HG02970 (cell line): ENCODE data around the gene VSX1.

Experiments
- ATAC-seq: cut with Tn5 transposase; IDR thresholded peaks from one replicate; pipeline ENCODE4 v1.9.1; 2021; ENCODE audit warnings: mild to moderate bottlenecking, moderate library complexity, moderate number of reproducible peaks; ENCODE audit not compliant: unreplicated experiment, low FRiP score

The VSX1 gene

DNA sequence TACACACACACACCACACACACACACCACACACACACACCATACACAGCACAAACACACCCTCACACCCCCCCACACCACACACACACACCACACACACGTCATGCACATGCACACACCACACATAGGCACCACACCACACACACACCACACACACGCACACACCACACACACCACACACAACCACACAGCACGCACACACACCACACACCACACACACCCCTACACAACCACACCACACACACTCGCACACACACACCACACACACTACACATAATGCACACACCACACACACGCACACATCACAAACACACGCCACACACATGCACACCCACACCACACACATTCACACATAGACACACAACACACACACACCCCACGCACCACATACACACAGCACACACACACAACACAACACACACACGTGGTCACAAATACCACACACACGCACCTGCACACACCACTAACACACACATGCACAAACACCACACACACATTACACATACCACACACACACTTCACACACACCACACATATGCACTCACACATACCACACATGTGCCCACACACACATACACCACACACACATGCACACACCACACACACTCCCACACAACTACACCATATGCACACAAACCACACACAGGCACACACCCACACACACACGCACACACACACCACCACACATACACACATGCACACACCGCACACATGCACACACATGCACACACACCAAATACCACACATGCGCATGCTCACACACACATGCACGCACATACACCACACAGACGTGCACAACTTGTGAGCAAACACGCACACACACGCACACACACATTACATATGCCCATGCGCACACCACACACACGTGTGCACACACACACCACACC, 14.6 kb downstream of the VSX1 start:
- ATAC-seq, result no peak

DNA sequence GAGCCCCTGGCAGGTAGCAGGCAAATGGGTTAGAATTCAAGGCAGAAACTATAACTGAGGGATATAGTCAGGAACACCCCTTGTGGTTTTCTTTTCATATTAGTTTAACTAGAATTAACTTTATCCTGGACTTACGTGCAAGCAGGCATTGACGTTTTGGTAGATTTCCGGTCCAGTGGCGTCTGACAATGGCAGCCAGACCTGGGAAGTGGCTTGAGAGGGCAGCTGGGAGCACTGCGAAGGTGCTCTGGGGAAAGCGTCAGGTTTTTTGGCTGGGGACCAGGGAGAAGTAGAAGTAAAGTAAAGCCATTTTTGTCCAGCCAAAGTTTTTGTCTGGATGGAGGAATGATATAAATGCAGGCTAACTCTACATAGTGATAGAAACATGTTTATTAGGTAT, 15.6 kb downstream of the VSX1 start:
- no peak for ATAC-seq

GRCh38 chr20:25065625-25066338, 16.2 kb downstream of the VSX1 start:
- no peak for ATAC-seq

DNA sequence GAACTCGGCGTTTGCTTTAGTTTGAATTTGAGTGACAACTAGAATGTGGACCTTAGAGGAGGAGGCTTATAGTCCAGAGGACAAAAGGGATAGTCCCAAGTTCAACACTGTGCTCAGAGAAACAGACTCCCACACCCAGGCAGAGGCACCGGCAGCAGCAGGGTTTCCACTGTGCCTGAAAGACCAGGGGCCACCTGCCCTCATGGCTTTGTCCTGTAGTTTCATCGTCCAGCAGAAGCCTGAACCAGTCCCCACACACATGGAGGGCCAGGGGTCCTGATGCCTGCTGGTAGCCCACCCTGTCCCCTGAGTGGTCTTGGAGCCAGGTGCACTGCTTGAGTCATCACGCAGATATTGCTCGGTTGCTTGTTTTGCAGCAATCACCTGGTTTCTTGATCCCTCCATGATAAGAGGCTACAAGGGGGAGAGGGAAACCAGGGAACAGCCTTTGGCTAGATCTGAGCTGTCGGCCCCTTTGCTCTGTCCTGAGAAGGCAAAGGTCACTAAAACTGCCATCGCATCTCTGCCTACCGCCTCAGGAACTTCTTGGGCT, 16.8 kb downstream of the VSX1 start:
- no peak for ATAC-seq

GRCh38 chr20:25064561-25065071, 17.3 kb downstream of the VSX1 start:
- ATAC-seq, result no peak

GRCh38 chr20:25063981-25064380, 18.0 kb downstream of the VSX1 start:
- no peak for ATAC-seq

- ATAC-seq, result no peak
Measured at GRCh38 chr20:25063546-25063945, 18.4 kb downstream of the VSX1 start.

- no peak for ATAC-seq
Measured at GRCh38 chr20:25062841-25063240, 19.1 kb downstream of the VSX1 start.

GRCh38 chr20:25061821-25062530, 20.0 kb downstream of the VSX1 start:
- ATAC-seq, result no peak

DNA sequence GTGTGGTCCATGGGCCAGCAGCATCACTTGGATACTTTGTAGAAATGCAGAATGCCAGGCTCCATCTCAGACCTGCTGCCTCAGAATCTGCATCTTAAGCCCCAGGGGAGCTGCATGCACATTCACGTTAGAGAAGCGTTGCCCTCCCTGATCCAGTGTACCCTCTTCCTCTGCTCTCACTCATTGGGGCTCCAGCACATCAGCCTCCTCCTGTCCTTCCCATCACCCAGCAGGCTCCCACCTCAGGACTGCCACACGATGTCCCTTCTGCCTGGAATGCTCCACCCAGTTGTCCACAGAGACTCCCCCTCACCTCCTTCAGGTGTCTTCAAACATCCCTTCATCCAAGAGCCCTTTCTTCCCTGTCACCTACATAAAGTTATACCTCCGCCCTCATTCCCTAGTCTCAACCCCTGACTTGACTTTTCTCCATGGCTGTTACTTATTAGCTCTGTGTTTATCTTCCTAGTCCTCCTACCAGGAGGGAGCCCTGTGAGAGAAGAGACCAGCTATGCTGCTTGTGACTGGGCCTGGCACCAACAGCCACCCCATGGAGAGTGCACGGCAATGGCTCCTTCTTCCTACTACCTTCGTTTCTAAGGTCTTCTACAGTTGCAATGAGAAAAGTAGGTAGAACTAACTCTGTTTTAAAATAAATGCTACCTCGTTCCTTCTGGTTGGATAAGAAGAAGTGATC, 20.7 kb downstream of the VSX1 start:
- ATAC-seq, result no peak

GRCh38 chr20:25059866-25060465, 22.0 kb downstream of the VSX1 start:
- no peak for ATAC-seq

DNA sequence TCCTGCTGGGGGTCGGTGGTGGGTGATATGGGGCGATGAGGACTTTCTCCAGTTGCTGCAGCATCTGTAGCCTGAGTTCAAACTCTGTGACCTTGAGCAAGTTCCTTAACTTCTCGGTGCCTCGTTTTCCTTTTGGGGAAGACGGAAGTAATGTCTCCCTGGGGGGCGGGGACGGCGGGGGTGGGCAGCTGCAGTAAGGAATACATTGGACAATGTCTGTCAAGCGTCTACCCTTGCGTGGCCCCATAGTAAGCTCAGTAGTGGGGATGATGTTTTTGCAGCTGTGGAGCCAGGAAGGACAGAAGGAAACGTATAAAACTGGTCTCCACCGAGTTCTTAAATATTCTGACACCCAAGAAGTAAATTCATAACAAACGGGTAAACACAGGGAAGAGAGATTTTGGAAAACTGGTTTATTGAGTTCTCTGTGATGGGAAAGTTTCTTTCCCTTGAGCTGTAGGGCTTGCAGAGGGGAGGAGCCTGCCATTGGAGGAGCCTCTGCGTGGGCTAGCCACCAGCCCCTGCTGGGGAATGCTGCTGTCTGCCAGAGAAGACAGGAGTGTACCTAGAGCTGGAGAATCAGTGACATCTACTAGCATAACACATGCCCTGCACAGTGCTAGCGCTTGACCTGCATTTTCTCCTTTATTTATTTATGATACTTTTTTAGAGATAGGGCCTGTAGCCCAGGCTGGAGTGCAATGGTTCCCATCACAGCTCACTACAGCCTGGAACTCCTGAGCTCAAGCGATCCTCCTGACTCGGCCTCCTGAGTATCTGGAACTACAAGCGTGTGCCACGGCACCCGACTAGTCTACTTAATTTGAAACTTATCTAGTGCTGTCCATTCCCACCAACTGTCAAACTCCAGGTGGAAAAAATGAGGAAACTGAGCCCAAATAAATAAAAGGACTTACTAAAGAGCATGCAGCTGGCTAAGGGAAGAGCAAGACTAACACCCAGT, 22.8 kb downstream of the VSX1 start:
- no peak for ATAC-seq

DNA sequence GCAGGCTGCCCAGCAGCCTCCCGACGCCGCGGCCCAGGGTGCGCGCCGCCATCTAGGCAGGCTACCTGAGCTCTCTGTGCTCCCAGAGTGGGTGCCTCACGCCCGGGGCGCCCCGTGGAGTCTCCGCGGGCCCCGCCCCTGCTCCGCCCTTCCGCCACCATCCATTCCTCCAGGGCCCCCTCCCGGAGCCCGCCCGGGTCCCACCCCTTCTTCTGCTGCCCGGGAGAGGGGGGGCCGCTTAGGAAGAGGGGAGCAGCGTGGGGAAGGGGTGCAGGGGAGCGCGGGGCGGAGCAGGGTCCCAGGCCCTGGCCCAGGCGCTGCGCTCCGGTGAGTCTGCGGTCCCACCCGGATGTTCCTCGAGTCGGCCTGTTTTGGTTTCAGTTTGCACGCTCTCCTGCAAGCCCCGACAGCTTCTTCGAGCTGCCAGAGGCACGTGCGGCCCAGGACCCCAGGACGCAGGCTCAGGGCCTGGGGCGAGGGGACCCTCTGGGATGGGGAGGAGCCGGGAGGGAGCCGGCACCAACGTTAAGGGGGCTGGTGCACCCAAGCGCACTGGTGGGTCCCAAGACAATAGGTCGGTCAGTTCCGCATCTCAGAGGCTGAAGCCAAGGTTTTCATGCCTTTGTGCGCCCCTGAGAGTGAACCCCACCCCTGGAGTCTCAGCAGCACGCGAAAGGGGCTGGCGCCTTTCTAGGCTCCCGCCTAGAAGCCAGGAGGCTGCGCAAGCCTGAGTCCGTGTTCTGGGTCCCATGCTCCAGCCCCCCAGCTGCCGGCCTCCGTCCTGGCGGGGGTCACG, 23.7 kb downstream of the VSX1 start, which contains the start of gene ACSS1:
Gene ACSS1 (minus strand): TSS at position 89 of the 796 bp plus-strand sequence. CDS start 37 bp downstream, at position 52.
- peak; percentile 54 for ATAC-seq

GRCh38 chr20:25057234-25058050, 24.5 kb downstream of the VSX1 start:
- ATAC-seq, result peak; percentile 37

GRCh38 chr20:25056690-25057233, 25.2 kb downstream of the VSX1 start:
- ATAC-seq, result no peak

DNA sequence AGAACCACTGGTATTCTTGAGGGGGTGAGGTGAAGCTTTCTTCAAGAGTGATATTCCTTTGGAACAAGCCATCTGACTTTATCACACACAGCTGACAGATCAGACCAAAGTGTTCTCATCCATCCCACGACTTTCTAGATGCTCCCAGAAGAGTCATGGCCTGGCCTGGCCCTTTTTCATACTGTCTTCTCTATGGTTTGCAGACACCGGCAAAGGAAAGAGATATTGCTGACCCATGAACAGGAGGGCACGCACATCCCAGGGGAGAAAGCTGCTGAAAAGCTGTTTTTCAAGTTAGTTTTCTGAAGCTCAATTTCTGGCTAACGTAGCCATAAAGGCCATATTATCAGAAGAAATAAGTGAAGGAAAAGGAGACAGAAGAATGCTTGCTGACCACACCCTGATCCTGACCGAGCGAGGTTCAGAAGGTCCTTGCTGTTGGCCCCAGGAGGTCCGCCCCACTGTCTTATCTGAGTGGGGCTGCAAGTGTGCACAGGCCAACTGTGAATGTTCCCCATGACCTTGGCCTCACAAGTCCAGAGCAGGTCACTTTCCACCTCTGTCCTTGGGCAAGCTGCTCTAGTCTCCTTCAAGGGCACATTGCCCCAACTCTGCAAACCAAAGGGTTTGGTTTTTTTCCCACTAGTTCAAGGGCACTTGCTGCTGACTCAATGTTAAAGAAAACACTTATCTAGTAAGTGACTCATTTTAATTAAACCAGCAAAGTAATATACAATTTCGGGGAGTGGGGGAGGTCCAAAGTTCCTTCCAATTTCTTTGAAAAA, 26.0 kb downstream of the VSX1 start:
- ATAC-seq, result no peak
